GM19452 (cell line): ENCODE data around the gene BICD2.

ENCODE experiments used
- ATAC-seq: cut with Tn5 transposase; IDR thresholded peaks from one replicate; pipeline ENCODE4 v1.9.1; 2021; ENCODE audit not compliant: unreplicated experiment

The BICD2 gene

DNA sequence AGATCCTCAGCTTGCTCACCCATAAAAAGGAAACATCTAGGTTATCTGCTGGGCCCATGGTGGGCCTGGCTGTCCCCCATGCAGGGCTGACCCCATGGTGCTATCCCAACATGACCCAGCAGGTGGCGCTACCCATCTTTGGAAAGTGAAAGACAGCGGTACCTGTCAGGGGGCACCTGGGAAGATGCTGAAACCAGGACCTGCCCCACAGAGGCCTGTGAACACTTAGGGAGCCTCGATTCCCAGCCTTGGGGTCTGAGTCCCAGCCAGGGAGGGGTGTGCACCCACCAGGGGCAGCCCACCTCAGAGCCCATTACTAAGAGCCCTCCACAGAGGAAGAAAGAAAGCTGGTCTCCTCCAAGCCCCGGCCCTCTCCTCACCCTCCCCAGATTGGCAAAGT lies 48.1 kb downstream of the BICD2 start:
- no peak for ATAC-seq

DNA sequence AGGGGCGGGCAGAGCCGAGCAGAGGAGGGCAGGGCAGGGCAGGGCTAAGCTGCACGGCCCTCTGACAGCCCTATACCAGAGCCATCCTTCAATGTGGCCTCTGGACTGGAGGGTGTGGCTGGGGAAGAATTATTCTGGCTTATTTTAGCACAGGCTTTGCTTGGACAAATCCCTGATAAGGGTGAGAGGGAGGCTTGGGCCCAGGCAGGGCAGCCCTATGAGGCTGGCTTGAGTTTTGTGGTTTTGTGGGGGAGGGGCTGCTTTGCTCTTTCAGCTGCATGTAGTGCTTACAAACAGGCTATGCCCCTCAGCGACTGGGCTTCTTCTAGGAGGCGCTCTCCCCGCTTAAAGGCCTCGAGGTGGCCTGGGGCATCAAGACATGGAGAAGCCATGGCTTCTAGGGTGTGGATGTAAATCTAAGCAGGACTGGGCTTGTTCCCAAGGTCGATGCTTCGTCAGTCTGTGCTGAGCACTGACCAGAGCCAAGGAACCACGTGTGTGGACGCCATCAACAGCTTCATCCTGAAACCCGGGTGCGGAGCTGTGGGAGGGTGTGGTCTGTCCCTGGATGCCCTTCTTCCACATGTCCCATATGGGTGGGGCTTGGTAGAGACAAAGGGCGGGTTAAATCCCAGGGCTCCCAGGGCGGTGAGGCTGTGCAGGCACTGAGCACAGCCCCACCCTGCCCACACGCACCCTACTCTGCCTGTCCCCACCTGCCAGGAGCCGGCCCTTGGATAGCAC lies 49.0 kb downstream of the BICD2 start:
- no peak for ATAC-seq

- no peak for ATAC-seq
Observed at GRCh38 chr9:92714787-92715487, 49.7 kb downstream of the BICD2 start.

- ATAC-seq, result no peak
Observed at GRCh38 chr9:92714016-92714415, 50.6 kb downstream of the BICD2 start.

DNA sequence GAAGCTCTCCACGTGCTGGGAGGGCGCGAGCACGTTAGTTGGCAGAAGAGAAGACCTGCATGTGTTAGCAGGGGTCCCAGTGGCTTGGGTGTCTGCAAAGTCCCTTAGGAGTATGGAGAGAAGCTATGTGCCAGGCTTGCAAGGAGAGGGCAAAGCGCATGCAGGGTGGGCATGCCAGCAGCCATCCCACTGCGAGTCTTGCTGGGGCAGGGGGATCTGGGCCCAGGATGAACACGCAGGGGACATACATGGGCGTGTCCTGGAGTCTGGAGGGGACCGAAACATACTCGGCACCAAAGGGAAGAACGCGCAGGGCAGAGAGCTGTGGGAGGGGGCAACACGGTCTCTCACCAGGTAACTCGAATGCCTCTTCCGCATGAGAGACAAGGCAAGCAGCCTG lies 51.1 kb downstream of the BICD2 start:
- ATAC-seq, result no peak

DNA sequence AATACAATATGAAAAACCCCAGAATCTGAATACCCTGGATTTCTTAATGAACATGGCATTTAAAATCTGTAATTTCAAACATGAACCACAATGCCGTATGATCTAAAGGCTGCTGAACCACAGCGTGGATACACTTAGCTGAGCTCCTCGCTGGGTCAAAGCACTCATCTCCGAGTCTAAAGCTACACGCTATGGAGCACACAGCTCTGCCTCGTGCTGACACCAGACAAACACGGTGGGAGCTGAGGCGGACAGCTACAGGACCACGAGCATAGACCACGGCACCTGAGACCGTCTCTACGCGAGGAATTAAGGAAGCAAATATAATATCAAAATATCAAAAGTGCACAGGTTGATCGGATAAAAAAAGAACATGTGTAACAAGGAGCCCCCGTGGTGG lies 51.9 kb downstream of the BICD2 start:
- no peak for ATAC-seq

DNA sequence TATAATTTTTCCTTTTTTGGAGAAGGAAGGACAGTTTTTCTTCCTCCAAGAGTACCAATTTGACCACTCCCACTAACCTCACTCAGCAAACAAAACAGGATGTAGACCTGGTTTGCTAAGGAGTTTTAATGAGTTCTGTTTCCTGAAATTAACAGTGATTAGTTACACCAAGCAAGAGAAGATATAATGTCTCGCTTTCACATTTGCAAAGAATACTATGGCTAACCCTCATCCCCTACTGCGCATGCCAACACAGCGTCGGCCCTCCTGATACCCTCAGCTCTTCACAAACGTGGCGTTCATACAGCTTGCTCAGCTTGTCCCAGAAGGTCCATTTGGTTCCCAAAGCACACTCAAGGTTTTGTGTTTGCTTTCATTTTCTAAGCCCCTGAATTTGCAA lies 52.8 kb downstream of the BICD2 start:
- no peak for ATAC-seq

DNA sequence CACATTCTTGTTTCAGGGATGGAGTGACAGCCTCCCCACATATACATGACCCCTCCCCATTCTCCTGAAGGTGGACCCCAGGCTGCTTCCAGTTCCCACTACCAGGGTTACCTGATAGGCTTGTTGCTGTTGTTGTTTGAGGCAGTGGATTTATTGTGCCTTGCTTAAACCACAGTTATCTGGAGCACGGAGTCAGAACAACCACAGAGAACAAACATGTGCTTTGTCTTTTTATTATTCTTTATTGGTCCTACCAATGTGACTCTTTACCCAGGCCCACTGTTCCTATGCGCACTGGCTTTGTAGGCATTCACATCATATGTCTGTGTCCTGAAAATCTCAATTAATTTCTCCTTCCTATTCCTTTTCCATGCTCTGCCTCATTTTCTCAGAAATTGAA lies 53.5 kb downstream of the BICD2 start:
- ATAC-seq, result no peak

- ATAC-seq, result no peak
Observed at GRCh38 chr9:92710368-92710767, 54.3 kb downstream of the BICD2 start.

DNA sequence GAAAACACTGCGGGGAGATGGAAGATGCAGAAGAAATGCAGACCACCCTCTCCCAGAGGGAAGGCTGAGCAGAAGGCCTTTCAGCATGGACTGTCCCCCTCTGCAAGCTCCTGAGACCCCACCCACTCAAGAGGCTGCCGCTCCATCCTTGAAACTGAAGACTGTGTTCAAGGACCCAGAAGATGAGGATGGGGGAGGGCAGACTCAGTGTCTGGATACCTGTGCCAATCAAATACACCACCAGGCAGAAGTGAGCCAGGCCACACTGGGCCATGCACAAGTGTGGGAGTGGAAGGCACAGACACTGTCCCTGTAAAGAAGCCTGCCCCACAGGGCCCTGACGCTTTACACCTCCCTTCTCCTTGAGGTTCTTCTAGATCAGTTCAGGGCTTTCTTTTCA lies 54.7 kb downstream of the BICD2 start:
- no peak for ATAC-seq

- no peak for ATAC-seq
Observed at GRCh38 chr9:92709240-92709639, 55.4 kb downstream of the BICD2 start.

- no peak for ATAC-seq
Observed at GRCh38 chr9:92707530-92707929, 57.1 kb downstream of the BICD2 start.

DNA sequence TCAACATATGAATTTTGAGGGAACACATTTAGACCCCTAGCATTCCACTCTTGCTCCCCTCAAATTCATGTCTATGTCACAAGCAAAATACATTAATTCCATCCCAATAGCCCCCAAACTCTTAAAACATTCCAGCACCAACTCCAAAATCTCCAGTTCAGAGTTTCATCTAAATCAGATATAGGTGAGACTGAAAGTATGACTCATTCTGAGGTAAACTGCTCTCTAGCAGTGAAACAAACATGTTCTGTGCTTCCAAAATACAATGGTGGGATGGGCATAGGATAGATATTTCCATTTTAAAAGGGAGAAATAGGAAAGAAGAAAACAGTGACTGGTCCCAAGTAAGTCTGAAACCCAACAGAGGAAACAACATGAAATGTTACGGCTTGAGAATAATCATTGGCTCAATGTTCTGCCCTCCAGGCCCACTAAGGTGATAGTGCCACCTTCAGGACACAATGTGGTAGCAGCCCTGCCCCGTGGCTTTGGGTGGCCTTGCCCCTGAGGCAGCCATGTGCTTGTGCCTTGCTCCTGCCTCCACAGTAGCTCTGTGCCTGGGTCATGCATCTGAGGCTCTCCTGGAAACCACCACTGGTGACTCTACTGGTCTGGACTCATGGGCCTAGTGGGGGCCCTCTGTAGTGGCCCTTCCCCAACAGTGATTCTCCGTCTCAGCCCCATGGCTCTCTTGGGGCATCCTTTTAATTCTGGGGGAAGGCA lies 58.3 kb downstream of the BICD2 start:
- ATAC-seq, result no peak

DNA sequence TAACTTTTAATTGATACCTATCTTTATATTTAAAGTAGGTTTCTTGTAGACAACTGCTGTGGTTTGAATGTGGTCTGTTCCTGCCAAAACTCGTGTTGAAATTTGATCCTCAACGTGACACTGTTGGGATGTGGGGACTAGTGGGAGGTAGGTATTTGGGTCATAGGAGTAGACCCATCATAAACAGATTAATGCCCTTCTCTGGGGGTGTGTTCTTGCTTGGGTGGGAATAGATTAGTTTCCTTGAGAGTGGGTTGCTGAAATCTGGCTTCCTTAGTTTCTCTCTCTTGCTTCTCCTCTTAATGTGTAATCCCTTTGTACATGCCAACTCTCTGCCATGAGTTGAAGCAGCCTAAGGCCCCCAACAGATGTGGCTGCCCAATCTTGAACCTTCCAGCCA lies 60.1 kb downstream of the BICD2 start:
- no peak for ATAC-seq

GRCh38 chr9:92696619-92697018 lies 68.0 kb downstream of the BICD2 start:
- ATAC-seq, result no peak

DNA sequence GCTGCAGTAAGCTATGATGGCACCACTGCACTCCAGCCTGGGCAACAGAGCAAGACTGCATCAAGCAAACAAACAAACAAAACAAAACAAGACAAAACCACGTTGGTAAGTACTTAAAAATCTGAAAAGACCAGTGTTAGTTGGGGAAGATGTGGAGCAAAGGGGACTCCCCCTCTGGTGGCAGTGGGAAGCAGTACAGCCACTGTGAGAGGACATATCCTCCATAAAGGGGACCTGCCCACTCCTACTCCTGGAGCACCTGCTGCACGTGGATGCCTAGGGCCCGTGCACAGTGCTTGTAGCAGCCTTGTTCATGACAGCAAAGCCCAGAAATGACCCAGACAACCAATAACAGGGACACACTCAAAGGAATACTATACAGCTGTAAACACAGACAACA lies 77.7 kb downstream of the BICD2 start:
- ATAC-seq, result no peak

DNA sequence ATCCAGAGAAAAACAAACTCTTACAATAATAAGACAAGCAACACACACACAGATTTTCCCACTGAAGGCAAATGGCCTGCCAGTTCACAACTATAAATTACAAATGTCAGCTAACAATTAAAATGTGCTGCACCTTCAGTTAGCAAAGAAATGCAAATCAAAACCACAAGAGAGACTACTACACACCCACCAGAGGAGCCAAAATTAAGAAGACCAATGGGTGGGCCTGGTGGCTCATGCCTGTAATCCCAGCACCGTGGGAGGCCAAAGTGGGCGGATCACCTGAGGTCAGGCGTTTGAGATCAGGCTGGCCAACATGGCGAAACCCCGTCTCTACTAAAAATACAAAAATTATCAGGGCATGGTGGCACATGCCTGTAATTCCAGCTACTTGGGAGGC lies 79.6 kb downstream of the BICD2 start:
- no peak for ATAC-seq

DNA sequence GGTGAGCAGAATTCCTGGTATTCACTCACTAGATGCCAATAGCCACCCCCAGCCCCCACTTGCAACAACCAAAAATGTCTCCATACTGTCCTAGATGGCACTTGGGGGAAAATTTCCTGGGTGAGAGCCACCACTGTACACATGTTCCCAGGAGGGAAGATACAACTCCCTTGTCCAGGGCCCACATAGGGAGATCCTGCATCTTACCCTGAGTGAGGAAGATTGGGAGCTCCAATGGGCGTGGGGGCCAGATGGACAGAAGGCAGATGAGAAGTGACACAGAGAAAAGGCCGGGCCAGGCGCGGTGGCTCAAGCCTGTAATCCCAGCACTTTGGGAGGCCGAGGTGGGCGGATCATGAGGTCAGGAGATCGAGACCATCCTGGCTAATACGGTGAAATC lies 82.4 kb downstream of the BICD2 start:
- ATAC-seq, result no peak

GRCh38 chr9:92680166-92681119 lies 84.2 kb downstream of the BICD2 start:
- ATAC-seq, result no peak

- ATAC-seq, result no peak
Observed at GRCh38 chr9:92679413-92680165, 85.0 kb downstream of the BICD2 start.
